Spleen (tissue), 11 donors: ENCODE measurements around the gene TMEM270. TPM values are rescaled to one million over a fixed set of nuclear protein-coding genes. Genes with fewer than 3 reads are reported as not detected.

Source experiments
- DNase-seq: peaks from one replicate; pipeline ENCODE4 v3.0.0-alpha.2; 2020
- H3K27ac ChIP-seq, 8 donors: fragments of 200-600 bp; sonication (generic) in 7 of 8; 1 replicate in 4 of 8; 2 replicates in 4 of 8; pipeline versions ENCODE4 v1.5.0 to v1.8.0; 2016 to 2021; ENCODE audit warnings: inconsistent platforms in 4 of 8, mild to moderate bottlenecking in 4 of 8, moderate library complexity in 1 of 8
- H3K27me3 ChIP-seq, 7 donors: fragments of 200-600 bp; sonication (generic) in 6 of 7; replicated peaks in 1 of 7; 1 replicate in 4 of 7; 2 replicates in 3 of 7; pipeline versions ENCODE4 v1.5.0 to v1.8.0; 2016 to 2021; ENCODE audit warnings: inconsistent platforms in 3 of 7, mild to moderate bottlenecking in 1 of 7
- H3K36me3 ChIP-seq, 6 donors: fragments of 200-600 bp; sonication (generic) in 5 of 6; 1 replicate in 4 of 6; 2 replicates in 2 of 6; pipeline versions ENCODE4 v1.5.0 to v1.8.0; 2016 to 2021; ENCODE audit warnings: inconsistent platforms in 2 of 6
- H3K4me1 ChIP-seq, 6 donors: fragments of 200-600 bp; sonication (generic) in 5 of 6; 1 replicate in 3 of 6; 2 replicates in 3 of 6; pipeline versions ENCODE4 v1.5.0 to v1.8.0; 2016 to 2021; ENCODE audit warnings: inconsistent platforms in 3 of 6
- H3K4me3 ChIP-seq, 8 donors: fragments of 200-600 bp; sonication (generic) in 7 of 8; 1 replicate in 4 of 8; 2 replicates in 4 of 8; pipeline versions ENCODE4 v1.5.0 to v1.8.0; 2016 to 2021; ENCODE audit warnings: inconsistent platforms in 4 of 8, mild to moderate bottlenecking in 4 of 8, moderate library complexity in 2 of 8
- H3K9me3 ChIP-seq, 8 donors: fragments of 200-600 bp; sonication (generic) in 7 of 8; 1 replicate in 4 of 8; 2 replicates in 4 of 8; pipeline versions ENCODE4 v1.5.0 to v1.8.0; 2016 to 2021; ENCODE audit warnings: inconsistent platforms in 4 of 8
- CTCF ChIP-seq, 11 experiments: fragments of 200-600 bp in 7 of 11; fragments of 450-650 bp in 4 of 11; sonication (generic) in 4 of 11; IDR thresholded peaks in 8 of 11; conservative IDR thresholded peaks in 3 of 11; 1 replicate in 7 of 11; 2 replicates in 4 of 11; pipeline versions ENCODE4 v1.4.0 to v1.8.0; 2016 to 2021; ENCODE audit warnings: antibody characterized with exemption in 11 of 11, inconsistent platforms in 4 of 11, mild to moderate bottlenecking in 1 of 11
- POLR2A ChIP-seq, 3 donors: fragments of 450-650 bp; IDR thresholded peaks; one replicate each; pipeline ENCODE4 v1.5.1; 2017; ENCODE audit warnings: antibody characterized with exemption in 3 of 3, mild to moderate bottlenecking in 1 of 3
- POLR2AphosphoS5 ChIP-seq, 3 donors: sonication (generic); formaldehyde crosslinking; IDR thresholded peaks; one replicate each; pipeline ENCODE4 v1.5.1; 2017; ENCODE audit warnings: antibody characterized with exemption in 3 of 3
- WGBS, 5 donors: extraction: QIAGEN DNeasy Blood & Tissue Kit in 3 of 5; methylation state at CpG; one replicate each; pipeline versions ENCODE4 v1.1.5 to v1.1.7; 2013 to 2018; 5-methylcytosine and 5-hydroxymethylcytosine counted together
- intact Hi-C: fragments of 100-400 bp; cut with DNase I; formaldehyde crosslinking; loops from one replicate; pipeline ENCODE4 v1.15.0; 2023; ENCODE audit warnings: low total_unique reads
- polyA plus RNA-seq, 3 donors: library from polyadenylated mRNA; stranded (reverse); fragments of 200-250 nt; gene quantifications; one replicate each; pipeline ENCODE4 v1.2.1, GENCODE V29; 2013
- total RNA-seq, 7 donors: library from RNA; depleted of rRNA in 3 of 7; stranded (reverse); fragments of >200 nt in 3 of 7; fragmentation: NEBNext Ultra II Directional in 4 of 7; extraction: Animal tissue kit (Norgen Biotek cat#: 25700) in 4 of 7; gene quantifications; one replicate each; pipeline versions ENCODE4 v1.1.0 to v1.2.1, GENCODE V29; 2016 to 2021
- donor health status: healthy with polysubstance abuse.
- donor health status: DM: no; HTN: no; CAD: no; lungs with moderate emphysema.
- donor health status: DM: no; HTN: no; CAD: no.
- donor health status: Bipolar disorder and iron deficiency.
- donor health status: healthy.
- donor health status: DM: no; HTN: no; CAD: no.
- donor health status: DM: yes; HTN: yes; CAD: no.

The TMEM270 gene
- total and polyA plus RNA-seq, 10 donors = not detected

GRCh38 chr7:73830681-73831583 is 30.0 kb upstream of the TMEM270 start, which contains the start of gene CLDN4:
TSS of gene CLDN4 (plus strand) at chr7:73830996. CDS start at chr7:73831202, 206 bp downstream.
- peak within 1 kb of the TSS in 6 of 8 donors; percentile 51 to 81 (median 64) for H3K27ac ChIP-seq

GRCh38 chr7:73831584-73831833 is 29.4 kb upstream of the TMEM270 start:
- DNase-seq = no peak
- 62 to 91% (median 81%) methylated on average over 10 to 16 of the region's 16 CpGs for WGBS, 5 donors
- Histone ChIP-seq H3K4me3 (no peak overlapping the region), H3K27me3 (no peaks in the 10 kb centered on the region), H3K27ac (peak overlapping the region in 6 of 8 donors; percentile 51 to 81 (median 64)), H3K9me3 (no peaks in the 10 kb centered on the region), H3K4me1 (peaks cover 13 to 64% (median 38%) of the 10 kb centered on the region in 6 donors), H3K36me3 (no peaks in the 10 kb centered on the region)
- intact Hi-C loops = no loop called here
- TF ChIP-seq CTCF (IDR thresholded peaks at IDR 0.05 in 8 of 11, conservative IDR thresholded peaks at IDR 0.05 in 3 of 11) (no peak), POLR2A (IDR thresholded peaks at IDR 0.05) (no peak), POLR2AphosphoS5 (IDR thresholded peaks at IDR 0.05) (no peak)

More at GRCh38 chr7:73830681-73831583, 30.0 kb upstream of the TMEM270 start, which contains the start of gene CLDN4:
- intact Hi-C loops = no loop called here
- Histone ChIP-seq H3K4me1 (peaks cover 15 to 70% (median 41%) of the 10 kb centered on the region in 6 donors), H3K9me3 (no peaks in the 10 kb centered on the region), H3K4me3 (no peak within 1 kb of the TSS), H3K27me3 (no peaks in the 10 kb centered on the region), H3K36me3 (no peaks in the 10 kb centered on the region)
- WGBS, 5 donors = 76 to 87% (median 84%) methylated on average over 22 to 42 of the region's 42 CpGs
- DNase-seq = no peak
- TF ChIP-seq POLR2A (IDR thresholded peaks at IDR 0.05) (no peak), CTCF (IDR thresholded peaks at IDR 0.05 in 8 of 11, conservative IDR thresholded peaks at IDR 0.05 in 3 of 11) (no peak), POLR2AphosphoS5 (IDR thresholded peaks at IDR 0.05) (no peak)

GRCh38 chr7:73831834-73832651 is 28.9 kb upstream of the TMEM270 start:
- peak overlapping the region in 6 of 8 donors; percentile 51 to 81 (median 64) for H3K27ac ChIP-seq
- H3K27me3 ChIP-seq = no peaks in the 10 kb centered on the region
- no peaks in the 10 kb centered on the region for H3K9me3 ChIP-seq
- intact Hi-C loops = no loop called here
- TF ChIP-seq POLR2A (IDR thresholded peaks at IDR 0.05) (no peak), CTCF (IDR thresholded peaks at IDR 0.05 in 8 of 11, conservative IDR thresholded peaks at IDR 0.05 in 3 of 11) (no peak), POLR2AphosphoS5 (IDR thresholded peaks at IDR 0.05) (peak; percentile 50 to 79 (median 62))
- 57 to 91% (median 70%) methylated on average over 14 to 16 of the region's 16 CpGs for WGBS, 5 donors
- no peaks in the 10 kb centered on the region for H3K36me3 ChIP-seq
- no peak overlapping the region for H3K4me3 ChIP-seq
- H3K4me1 ChIP-seq = peaks cover 7 to 59% (median 33%) of the 10 kb centered on the region in 6 donors
- DNase-seq = no peak
